Head of caudate nucleus (tissue), 42 donors: Measurements from ENCODE around the gene FRMD4B.

Experiments used
- DNase-seq, 42 donors: peaks; one replicate each; pipeline versions ENCODE4 v3.0.0 to v3.0.0-alpha.2; 2020 to 2021; ENCODE audit warnings: mixed read lengths in 7 of 42
- intact Hi-C: fragments of 100-400 bp; cut with DNase I; formaldehyde crosslinking; loops from one replicate; pipeline ENCODE4 v1.15.0; 2022

FRMD4B gene

GRCh38 chr3:69200384-69201068 is 185.4 kb downstream of the FRMD4B start:
- peak; percentile 27 to 89 (median 60) for DNase-seq

GRCh38 chr3:69199942-69200341 is 185.9 kb downstream of the FRMD4B start:
- DNase-seq, result no peak
- intact Hi-C loops, result no loop called here

More at GRCh38 chr3:69200384-69201068, 185.4 kb downstream of the FRMD4B start:
- intact Hi-C loops, result no loop called here

- no peak for DNase-seq
- intact Hi-C loops, result no loop called here
These were observed 187.9 kb downstream of the FRMD4B start for GRCh38 chr3:69197922-69198530.

- intact Hi-C loops, result no loop called here
- DNase-seq, result no peak
These were observed 188.4 kb downstream of the FRMD4B start for GRCh38 chr3:69197455-69197854.

- intact Hi-C loops, result no loop called here
- DNase-seq, result no peak
These were observed 189.0 kb downstream of the FRMD4B start for GRCh38 chr3:69196876-69197275.

- intact Hi-C loops, result no loop called here
- no peak for DNase-seq
These were observed 191.3 kb downstream of the FRMD4B start for GRCh38 chr3:69194431-69195165.

- intact Hi-C loops, result no loop called here
- DNase-seq, result no peak
These were observed 192.1 kb downstream of the FRMD4B start for GRCh38 chr3:69193749-69194148.

GRCh38 chr3:69191516-69191915 is 194.4 kb downstream of the FRMD4B start:
- intact Hi-C loops, result no loop called here
- no peak for DNase-seq

- intact Hi-C loops, result no loop called here
- no peak for DNase-seq
These were observed 196.4 kb downstream of the FRMD4B start for GRCh38 chr3:69189487-69189886.

- no peak for DNase-seq
- intact Hi-C loops, result no loop called here
These were observed 199.3 kb downstream of the FRMD4B start for GRCh38 chr3:69186575-69187093.

GRCh38 chr3:69182588-69183316 is 203.1 kb downstream of the FRMD4B start:
- intact Hi-C loops, result no loop called here
- no peak for DNase-seq

GRCh38 chr3:69181592-69182211 is 204.2 kb downstream of the FRMD4B start:
- intact Hi-C loops, result no loop called here
- DNase-seq, result peak in 25 of 42 donors; percentile 12 to 79 (median 43)

GRCh38 chr3:69180869-69181591 is 204.9 kb downstream of the FRMD4B start:
- intact Hi-C loops, result no loop called here

GRCh38 chr3:69179740-69180372 is 206.0 kb downstream of the FRMD4B start:
- no peak for DNase-seq
- intact Hi-C loops, result no loop called here

More at GRCh38 chr3:69180869-69181591, 204.9 kb downstream of the FRMD4B start:
- DNase-seq, result peak in 4 of 42 donors; percentile 29 to 55 (median 37)

- intact Hi-C loops, result no loop called here
- DNase-seq, result no peak
These were observed 206.8 kb downstream of the FRMD4B start for GRCh38 chr3:69178838-69179739.

GRCh38 chr3:69178082-69178481 is 207.8 kb downstream of the FRMD4B start:
- intact Hi-C loops, result no loop called here
- DNase-seq, result no peak
